Gastroesophageal sphincter (tissue), 3 donors: ENCODE measurements around the gene ZNF385A.

Source experiments
- EP300 ChIP-seq: sonication (generic); formaldehyde crosslinking; IDR thresholded peaks from one replicate; pipeline ENCODE4 v1.6.1; 2017; ENCODE audit warnings: antibody characterized with exemption, mild to moderate bottlenecking
- POLR2A ChIP-seq, 2 donors: fragments of 450-650 bp; IDR thresholded peaks; one replicate each; pipeline ENCODE4 v1.6.1; 2017; ENCODE audit warnings: antibody characterized with exemption in 2 of 2, mild to moderate bottlenecking in 2 of 2, moderate library complexity in 1 of 2
- TF ChIP-seq, protein P1 (sequence below), 4 experiments: fragments of 200-600 bp in 2 of 4; fragments of 450-650 bp in 2 of 4; sonication (generic) in 1 of 4; IDR thresholded peaks; one replicate each; pipeline ENCODE4 v1.5.1; 2017 to 2019; ENCODE audit warnings: antibody characterized with exemption in 4 of 4, mild to moderate bottlenecking in 2 of 4, moderate library complexity in 2 of 4

DNA sequence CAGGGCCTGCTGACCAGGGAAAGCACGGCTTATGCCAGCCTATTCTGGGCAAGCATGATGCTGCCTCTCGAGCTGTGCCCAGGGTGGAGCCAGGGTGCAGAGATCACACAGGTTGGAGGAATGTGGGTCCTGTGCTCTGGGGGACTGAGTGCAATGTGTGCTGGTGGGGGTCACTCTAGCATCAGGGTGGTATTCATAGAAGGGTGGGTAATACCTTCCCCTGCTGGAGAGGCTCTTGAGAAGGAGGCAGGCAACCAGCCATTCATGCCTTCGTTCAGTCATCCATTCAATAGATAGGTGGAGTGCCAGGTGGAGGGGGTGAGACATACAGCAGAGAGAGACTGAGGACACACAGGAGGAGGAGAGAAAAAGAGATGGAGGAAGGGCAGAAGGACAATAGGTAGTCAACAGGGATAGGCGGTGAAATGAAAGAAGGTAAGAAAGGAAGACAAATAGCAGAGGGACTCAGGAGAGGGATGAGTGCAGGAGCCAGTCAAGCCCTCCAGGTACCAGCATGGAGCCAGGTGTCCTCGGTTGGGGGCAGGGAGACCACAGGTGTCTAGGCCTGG is 5.2 kb upstream of the ZNF385A start:
- TF ChIP-seq, protein P1, sequence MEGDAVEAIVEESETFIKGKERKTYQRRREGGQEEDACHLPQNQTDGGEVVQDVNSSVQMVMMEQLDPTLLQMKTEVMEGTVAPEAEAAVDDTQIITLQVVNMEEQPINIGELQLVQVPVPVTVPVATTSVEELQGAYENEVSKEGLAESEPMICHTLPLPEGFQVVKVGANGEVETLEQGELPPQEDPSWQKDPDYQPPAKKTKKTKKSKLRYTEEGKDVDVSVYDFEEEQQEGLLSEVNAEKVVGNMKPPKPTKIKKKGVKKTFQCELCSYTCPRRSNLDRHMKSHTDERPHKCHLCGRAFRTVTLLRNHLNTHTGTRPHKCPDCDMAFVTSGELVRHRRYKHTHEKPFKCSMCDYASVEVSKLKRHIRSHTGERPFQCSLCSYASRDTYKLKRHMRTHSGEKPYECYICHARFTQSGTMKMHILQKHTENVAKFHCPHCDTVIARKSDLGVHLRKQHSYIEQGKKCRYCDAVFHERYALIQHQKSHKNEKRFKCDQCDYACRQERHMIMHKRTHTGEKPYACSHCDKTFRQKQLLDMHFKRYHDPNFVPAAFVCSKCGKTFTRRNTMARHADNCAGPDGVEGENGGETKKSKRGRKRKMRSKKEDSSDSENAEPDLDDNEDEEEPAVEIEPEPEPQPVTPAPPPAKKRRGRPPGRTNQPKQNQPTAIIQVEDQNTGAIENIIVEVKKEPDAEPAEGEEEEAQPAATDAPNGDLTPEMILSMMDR (IDR thresholded peaks at IDR 0.05) = no peak
- TF ChIP-seq EP300 = no peak
- no peak for TF ChIP-seq POLR2A (IDR thresholded peaks at IDR 0.05)
